Measurements from ENCODE around the gene DOCK8. TPM values are rescaled to one million over a fixed set of nuclear protein-coding genes. Genes with fewer than 3 reads are reported as not detected.

Gene DOCK8
- total RNA-seq, 1 donor from 2014 or later = 8.3 TPM

GRCh38 chr9:272251-273213 is 57.9 kb downstream of the DOCK8 start:
- Mint-ChIP-seq H3K27ac (ENCODE audit: unreplicated experiment) (no peak overlapping the region), H3K27me3 (ENCODE audit: unreplicated experiment) (peaks cover 3% of the 10 kb centered on the region), H3K4me1 (ENCODE audit: unreplicated experiment) (no peaks in the 10 kb centered on the region), H3K36me3 (ENCODE audit: low read depth, unreplicated experiment) (no peaks in the 10 kb centered on the region), H3K9me3 (ENCODE audit: unreplicated experiment) (no peaks in the 10 kb centered on the region), H3K4me3 (ENCODE audit: unreplicated experiment) (no peak overlapping the region)
- TF ChIP-seq CTCF (IDR thresholded peaks at IDR 0.05; ENCODE audit: unreplicated experiment) = no peak
- DNase-seq (ENCODE audit: low spot score) = no peak

- DNase-seq (ENCODE audit: low spot score) = no peak
- Mint-ChIP-seq H3K4me3 (ENCODE audit: unreplicated experiment) (no peak overlapping the region), H3K36me3 (ENCODE audit: low read depth, unreplicated experiment) (no peaks in the 10 kb centered on the region), H3K4me1 (ENCODE audit: unreplicated experiment) (no peaks in the 10 kb centered on the region), H3K9me3 (ENCODE audit: unreplicated experiment) (no peaks in the 10 kb centered on the region), H3K27ac (ENCODE audit: unreplicated experiment) (no peak overlapping the region), H3K27me3 (ENCODE audit: unreplicated experiment) (peaks cover 3% of the 10 kb centered on the region)
- TF ChIP-seq CTCF (IDR thresholded peaks at IDR 0.05; ENCODE audit: unreplicated experiment) = no peak
These were observed 59.7 kb downstream of the DOCK8 start for GRCh38 chr9:274406-274805.

- no peak for DNase-seq (ENCODE audit: low spot score)
- no peak for TF ChIP-seq CTCF (IDR thresholded peaks at IDR 0.05; ENCODE audit: unreplicated experiment)
- Mint-ChIP-seq H3K4me3 (ENCODE audit: unreplicated experiment) (no peak overlapping the region), H3K4me1 (ENCODE audit: unreplicated experiment) (no peaks in the 10 kb centered on the region), H3K27me3 (ENCODE audit: unreplicated experiment) (no peaks in the 10 kb centered on the region), H3K27ac (ENCODE audit: unreplicated experiment) (no peak overlapping the region), H3K9me3 (ENCODE audit: unreplicated experiment) (no peaks in the 10 kb centered on the region), H3K36me3 (ENCODE audit: low read depth, unreplicated experiment) (no peaks in the 10 kb centered on the region)
These were observed 63.1 kb downstream of the DOCK8 start for GRCh38 chr9:277601-278295.

GRCh38 chr9:278651-279050 is 64.0 kb downstream of the DOCK8 start:
- no peaks in the 10 kb centered on the region for H3K36me3 Mint-ChIP-seq (ENCODE audit: low read depth, unreplicated experiment)
- DNase-seq (ENCODE audit: low spot score) = no peak
- TF ChIP-seq CTCF (IDR thresholded peaks at IDR 0.05; ENCODE audit: unreplicated experiment) = no peak

GRCh38 chr9:279674-280073 is 65.0 kb downstream of the DOCK8 start:
- Mint-ChIP-seq H3K27ac (ENCODE audit: unreplicated experiment) (no peak overlapping the region), H3K4me1 (ENCODE audit: unreplicated experiment) (no peaks in the 10 kb centered on the region), H3K27me3 (ENCODE audit: unreplicated experiment) (no peaks in the 10 kb centered on the region), H3K36me3 (ENCODE audit: low read depth, unreplicated experiment) (no peaks in the 10 kb centered on the region), H3K9me3 (ENCODE audit: unreplicated experiment) (no peaks in the 10 kb centered on the region), H3K4me3 (ENCODE audit: unreplicated experiment) (no peak overlapping the region)
- DNase-seq (ENCODE audit: low spot score) = no peak
- no peak for TF ChIP-seq CTCF (IDR thresholded peaks at IDR 0.05; ENCODE audit: unreplicated experiment)

More at GRCh38 chr9:278651-279050, 64.0 kb downstream of the DOCK8 start:
- H3K27me3 Mint-ChIP-seq (ENCODE audit: unreplicated experiment) = no peaks in the 10 kb centered on the region
- no peak overlapping the region for H3K27ac Mint-ChIP-seq (ENCODE audit: unreplicated experiment)
- H3K4me3 Mint-ChIP-seq (ENCODE audit: unreplicated experiment) = no peak overlapping the region
- H3K4me1 Mint-ChIP-seq (ENCODE audit: unreplicated experiment) = no peaks in the 10 kb centered on the region
- no peaks in the 10 kb centered on the region for H3K9me3 Mint-ChIP-seq (ENCODE audit: unreplicated experiment)

Data from endothelial cell (in vitro differentiated cells).